Measurements from ENCODE around the gene PCSK9. TPM values are rescaled to one million over a fixed set of nuclear protein-coding genes. Genes with fewer than 3 reads are reported as not detected.

Gene PCSK9
- total and polyA plus RNA-seq, 4 donors = 10.8 to 112 (median 58.5) TPM

GRCh38 chr1:55051169-55051568, 11.8 kb downstream of the PCSK9 start:
- H3K27ac ChIP-seq (ENCODE audit: low read depth in 1 of 2, low read length in 2 of 2) = no peak overlapping the region
- WGBS = 89% methylated on average over 5 of the region's 5 CpGs
- H3K36me3 ChIP-seq (ENCODE audit: control insufficient read depth in 4 of 4, insufficient read depth in 3 of 4, low read depth in 1 of 4, low read length in 3 of 4) = peaks cover 0 to 8% (median 6%) of the 10 kb centered on the region in 4 donors
- peaks cover 32 to 94% (median 79%) of the 10 kb centered on the region in 4 donors for H3K4me1 ChIP-seq (ENCODE audit: control insufficient read depth in 4 of 4, insufficient read depth in 4 of 4, low read length in 3 of 4)
- H3K4me3 ChIP-seq (ENCODE audit: low read depth in 1 of 3, low read length in 3 of 3) = no peak overlapping the region
- DNase-seq (ENCODE audit: low spot score) = no peak
- H3K9me3 ChIP-seq (ENCODE audit: control insufficient read depth in 4 of 4, low read length in 3 of 4) = no peaks in the 10 kb centered on the region
- TF ChIP-seq JUND (IDR thresholded peaks at IDR 0.05) (no peak), CTCF (IDR thresholded peaks at IDR 0.05; ENCODE audit: low read depth, low read length, missing input control) (no peak), GABPA (IDR thresholded peaks at IDR 0.05 in 1 of 2, conservative IDR thresholded peaks at IDR 0.05 in 1 of 2) (no peak)
- no peak overlapping the region for H3K9ac ChIP-seq (ENCODE audit: low read depth in 1 of 2, low read length in 2 of 2)
- H3K27me3 ChIP-seq (ENCODE audit: control insufficient read depth in 4 of 4, insufficient read depth in 4 of 4, low read length in 3 of 4) = no peaks in the 10 kb centered on the region

GRCh38 chr1:55051621-55052020, 12.3 kb downstream of the PCSK9 start:
- Histone ChIP-seq H3K4me3 (ENCODE audit: low read depth in 1 of 3, low read length in 3 of 3) (no peak overlapping the region), H3K27ac (ENCODE audit: low read depth in 1 of 2, low read length in 2 of 2) (no peak overlapping the region), H3K4me1 (ENCODE audit: control insufficient read depth in 4 of 4, insufficient read depth in 4 of 4, low read length in 3 of 4) (peaks cover 30 to 90% (median 76%) of the 10 kb centered on the region in 4 donors), H3K27me3 (ENCODE audit: control insufficient read depth in 4 of 4, insufficient read depth in 4 of 4, low read length in 3 of 4) (no peaks in the 10 kb centered on the region), H3K9me3 (ENCODE audit: control insufficient read depth in 4 of 4, low read length in 3 of 4) (no peaks in the 10 kb centered on the region), H3K36me3 (ENCODE audit: control insufficient read depth in 4 of 4, insufficient read depth in 3 of 4, low read depth in 1 of 4, low read length in 3 of 4) (peaks cover 0 to 8% (median 5%) of the 10 kb centered on the region in 4 donors), H3K9ac (ENCODE audit: low read depth in 1 of 2, low read length in 2 of 2) (no peak overlapping the region)
- WGBS = 84% methylated on average over 9 of the region's 9 CpGs
- TF ChIP-seq ATF3 (IDR thresholded peaks at IDR 0.05) = no peak
- TF ChIP-seq YY1 (IDR thresholded peaks at IDR 0.05) = no peak
- no peak for TF ChIP-seq CTCF (IDR thresholded peaks at IDR 0.05; ENCODE audit: low read depth, low read length, missing input control)
- TF ChIP-seq REST (IDR thresholded peaks at IDR 0.05) = no peak
- no peak for TF ChIP-seq ZBTB33 (IDR thresholded peaks at IDR 0.05)
- TF ChIP-seq MAX (IDR thresholded peaks at IDR 0.05) = no peak
- no peak for DNase-seq (ENCODE audit: low spot score)

Data from liver (tissue), 9 donors.